GM12872 (cell line): ENCODE results near the gene ZNF516.

Experiments used
- CTCF ChIP-seq: IDR thresholded peaks from 3 replicates; pipeline ENCODE4 v1.5.1; 2011; ENCODE audit warnings: low read depth, mild to moderate bottlenecking, low read length, moderate library complexity; ENCODE audit not compliant: insufficient read depth

The ZNF516 gene

GRCh38 chr18:76379226-76380126 lies 115.6 kb downstream of the ZNF516 start:
- no peak for TF ChIP-seq CTCF

DNA sequence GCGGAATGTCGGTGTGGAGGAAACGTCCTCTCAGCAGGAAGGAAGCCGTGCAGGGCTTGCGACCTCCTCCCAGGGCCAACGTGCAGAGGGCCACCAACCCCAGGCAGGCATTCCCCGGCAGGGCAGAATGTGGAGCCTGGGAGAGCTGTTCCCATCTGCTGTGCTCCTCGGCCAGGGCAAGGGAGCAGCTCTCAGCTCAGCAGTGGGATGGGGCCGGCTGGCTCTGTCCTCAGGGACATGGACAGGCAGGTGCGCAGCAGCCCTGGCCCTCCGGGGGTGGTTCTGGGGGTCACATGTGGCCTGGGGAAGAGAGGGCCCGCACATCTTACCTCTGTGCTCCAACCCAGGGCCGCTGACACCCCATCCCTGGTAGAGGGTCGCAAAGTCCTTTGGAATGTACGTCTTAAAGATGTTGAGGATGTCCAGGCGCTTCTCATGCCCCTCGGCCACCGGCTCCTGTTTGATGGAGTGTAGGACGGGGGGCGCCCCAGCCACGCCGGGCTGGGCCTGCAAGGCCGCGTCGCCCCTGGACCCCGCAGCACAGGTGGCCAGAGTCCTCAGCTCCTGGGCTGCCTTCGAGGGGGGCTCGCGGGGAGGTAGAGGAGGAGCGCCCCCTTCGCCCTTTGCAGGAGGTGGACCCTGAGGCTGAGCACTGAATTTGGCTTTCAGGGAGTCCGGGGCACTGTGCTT lies 116.4 kb downstream of the ZNF516 start:
- TF ChIP-seq CTCF = no peak

DNA sequence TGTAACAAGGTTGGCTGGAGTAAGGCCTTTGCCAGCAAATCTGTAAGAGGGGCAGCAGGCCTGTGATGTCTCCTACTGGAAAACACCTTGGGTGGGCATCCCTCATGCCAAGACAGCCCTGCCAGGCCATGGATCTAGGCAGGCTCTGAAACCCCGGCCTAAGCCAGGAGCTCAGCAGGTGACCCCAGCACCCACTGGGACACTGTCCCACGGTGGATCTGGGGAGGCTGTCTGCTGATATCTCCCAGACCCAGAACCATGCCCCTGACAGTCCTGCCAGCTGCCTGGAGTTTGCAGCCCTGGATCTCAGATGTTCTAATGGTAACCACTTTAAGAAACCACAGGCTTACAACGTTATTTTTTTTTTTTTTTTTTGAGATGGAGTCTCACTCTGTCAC lies 117.7 kb downstream of the ZNF516 start:
- no peak for TF ChIP-seq CTCF

DNA sequence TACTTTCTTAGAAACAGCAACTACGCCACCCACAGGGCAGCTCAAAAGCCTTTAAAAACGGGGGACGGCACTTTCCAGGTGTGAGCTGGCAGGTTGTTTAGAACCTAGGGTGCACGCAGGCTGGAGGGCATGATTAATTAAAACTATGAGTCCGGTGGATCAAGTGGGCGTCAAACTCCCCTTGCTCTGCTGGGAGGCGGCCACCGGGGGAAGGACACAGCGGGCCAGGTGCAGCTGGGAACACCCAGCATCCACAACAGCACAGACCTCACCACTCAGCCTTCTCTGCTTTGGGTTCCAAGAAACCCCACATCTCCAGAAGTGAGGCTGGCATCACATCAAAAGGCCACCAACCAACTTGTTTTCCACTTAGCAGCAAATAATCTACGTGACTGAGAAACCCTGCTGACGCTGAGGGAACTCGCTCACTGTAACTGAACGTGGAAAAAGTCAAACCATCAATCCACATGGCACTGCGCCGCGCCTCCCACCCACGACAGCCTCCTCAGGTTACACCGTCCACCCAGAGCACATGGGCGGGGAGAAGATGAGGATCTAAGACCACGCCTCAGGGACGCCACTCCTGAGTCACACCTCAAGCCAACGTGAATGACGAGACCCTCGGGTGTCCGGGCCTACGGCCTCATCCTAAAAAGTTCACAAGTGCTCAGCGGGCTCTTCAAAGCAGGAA lies 118.2 kb downstream of the ZNF516 start:
- TF ChIP-seq CTCF = no peak

GRCh38 chr18:76376225-76376624 lies 118.8 kb downstream of the ZNF516 start:
- TF ChIP-seq CTCF = no peak

- no peak for TF ChIP-seq CTCF
These were observed 120.4 kb downstream of the ZNF516 start for GRCh38 chr18:76374330-76375281.

- no peak for TF ChIP-seq CTCF
These were observed 121.7 kb downstream of the ZNF516 start for GRCh38 chr18:76373297-76373696.
